Thyroid gland (tissue), 4 donors: ENCODE measurements around the gene DIS3L2.

Source experiments
- CTCF ChIP-seq, 6 experiments: fragments of 200-600 bp in 3 of 6; fragments of 450-650 bp in 3 of 6; sonication (generic) in 3 of 6; IDR thresholded peaks; one replicate each; pipeline ENCODE4 v1.5.1; 2016 to 2019; ENCODE audit warnings: antibody characterized with exemption in 6 of 6, mild to moderate bottlenecking in 2 of 6, inconsistent platforms in 1 of 6, moderate library complexity in 1 of 6
- POLR2A ChIP-seq, 2 donors: fragments of 450-650 bp; IDR thresholded peaks; one replicate each; pipeline ENCODE4 v1.6.1; 2017; ENCODE audit warnings: antibody characterized with exemption in 2 of 2, mild to moderate bottlenecking in 2 of 2, moderate library complexity in 1 of 2

- TF ChIP-seq POLR2A (IDR thresholded peaks at IDR 0.05): no peak
- no peak for TF ChIP-seq CTCF (IDR thresholded peaks at IDR 0.05)
Measured at GRCh38 chr2:232299927-232300674, 338.6 kb downstream of the DIS3L2 start.
